Gastroesophageal sphincter (tissue), 4 donors: ENCODE measurements around the gene ANKUB1. TPM values are rescaled to one million over a fixed set of nuclear protein-coding genes. Genes with fewer than 3 reads are reported as not detected.

Experiments used
- ATAC-seq: fragments of 150-250 bp; one replicate; pipeline ENCODE4 v1.9.1; 2016; ENCODE audit warnings: mild to moderate bottlenecking, moderate library complexity
- H3K27ac ChIP-seq, 4 donors: fragments of 200-600 bp; sonication (generic) in 3 of 4; 1 replicate in 3 of 4; 2 replicates in 1 of 4; pipeline ENCODE4 v1.5.1; 2016 to 2019
- H3K27me3 ChIP-seq: fragments of 200-600 bp; sonication (generic); one replicate; pipeline ENCODE4 v1.5.1; 2019
- H3K36me3 ChIP-seq, 2 donors: fragments of 200-600 bp; sonication (generic); one replicate each; pipeline ENCODE4 v1.5.1; 2019; ENCODE audit warnings: control low read depth in 1 of 2
- H3K4me1 ChIP-seq, 3 donors: fragments of 200-600 bp; sonication (generic); 1 replicate in 2 of 3; 2 replicates in 1 of 3; pipeline ENCODE4 v1.5.1; 2016 to 2019; ENCODE audit warnings: control low read depth in 2 of 3
- H3K4me3 ChIP-seq, 2 donors: fragments of 200-600 bp; sonication (generic); one replicate each; pipeline ENCODE4 v1.5.1; 2019; ENCODE audit warnings: mild to moderate bottlenecking in 1 of 2, moderate library complexity in 1 of 2
- H3K9me3 ChIP-seq, 3 donors: fragments of 200-600 bp; sonication (generic); one replicate each; pipeline ENCODE4 v1.5.1; 2017 to 2019; ENCODE audit warnings: control low read depth in 2 of 3
- EP300 ChIP-seq: sonication (generic); formaldehyde crosslinking; IDR thresholded peaks from one replicate; pipeline ENCODE4 v1.6.1; 2017; ENCODE audit warnings: antibody characterized with exemption, mild to moderate bottlenecking
- POLR2A ChIP-seq, 2 donors: fragments of 450-650 bp; IDR thresholded peaks; one replicate each; pipeline ENCODE4 v1.6.1; 2017; ENCODE audit warnings: antibody characterized with exemption in 2 of 2, mild to moderate bottlenecking in 2 of 2, moderate library complexity in 1 of 2
- POLR2AphosphoS5 ChIP-seq: sonication (generic); formaldehyde crosslinking; IDR thresholded peaks from one replicate; pipeline ENCODE4 v1.6.1; 2017; ENCODE audit warnings: antibody characterized with exemption
- WGBS, 2 donors: methylation state at CpG; one replicate each; pipeline ENCODE4 v1.1.5; 2018; ENCODE audit warnings: low coverage in 1 of 2; 5-methylcytosine and 5-hydroxymethylcytosine counted together
- total RNA-seq, 4 donors: library from RNA; depleted of rRNA; stranded (reverse); fragments of >200 nt; gene quantifications; one replicate each; pipeline ENCODE4 v1.1.0, GENCODE V29; 2016
- TF ChIP-seq, protein P1 (sequence below), 4 experiments: fragments of 200-600 bp in 2 of 4; fragments of 450-650 bp in 2 of 4; sonication (generic) in 1 of 4; IDR thresholded peaks; one replicate each; pipeline ENCODE4 v1.5.1; 2017 to 2019; ENCODE audit warnings: antibody characterized with exemption in 4 of 4, mild to moderate bottlenecking in 2 of 4, moderate library complexity in 2 of 4

ANKUB1 gene
- total RNA-seq, 4 donors from 2014 or later: not detected

DNA sequence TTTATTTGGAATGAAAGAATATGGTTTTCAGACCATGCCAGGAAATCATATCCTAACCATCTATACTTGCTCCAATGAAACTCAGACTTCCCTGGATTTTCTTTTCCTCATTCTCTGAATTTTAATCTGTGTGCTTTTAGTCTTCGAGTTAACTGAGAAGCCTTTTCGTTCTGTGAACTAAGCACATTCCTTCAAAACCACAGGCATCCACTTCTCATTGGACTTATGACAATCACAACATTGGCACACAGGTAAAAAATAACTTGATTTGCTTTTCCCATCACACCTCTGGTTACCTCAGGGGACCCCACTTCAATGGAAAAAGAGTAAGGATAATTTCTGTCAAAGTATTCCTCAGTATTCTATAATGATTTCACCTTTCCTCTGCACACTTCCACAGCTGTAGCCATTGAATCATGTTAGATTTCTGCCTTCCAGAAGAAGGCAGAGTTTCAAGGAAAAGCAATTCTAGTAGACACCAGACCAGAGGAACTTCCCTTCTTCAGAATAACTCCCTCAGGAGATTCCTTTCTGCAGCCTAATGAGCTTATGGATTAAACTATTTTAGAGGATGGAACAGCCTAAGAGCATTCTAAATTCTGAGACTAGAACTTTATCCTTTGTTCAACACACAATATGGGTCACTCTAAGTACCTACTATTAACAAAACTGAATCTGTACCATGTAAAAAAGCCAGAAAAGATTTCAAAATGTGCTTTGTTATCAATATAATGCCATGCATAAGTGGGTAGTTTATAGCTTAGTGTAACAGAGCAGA is 56.0 kb downstream of the ANKUB1 start:
- Histone ChIP-seq H3K27me3 (no peaks in the 10 kb centered on the region), H3K4me3 (no peak overlapping the region), H3K4me1 (no peaks in the 10 kb centered on the region), H3K36me3 (peaks cover 0 to 29% of the 10 kb centered on the region in 2 donors), H3K27ac (no peak overlapping the region), H3K9me3 (no peaks in the 10 kb centered on the region)
- TF ChIP-seq EP300: no peak
- TF ChIP-seq POLR2A (IDR thresholded peaks at IDR 0.05): no peak
- TF ChIP-seq, protein P1, sequence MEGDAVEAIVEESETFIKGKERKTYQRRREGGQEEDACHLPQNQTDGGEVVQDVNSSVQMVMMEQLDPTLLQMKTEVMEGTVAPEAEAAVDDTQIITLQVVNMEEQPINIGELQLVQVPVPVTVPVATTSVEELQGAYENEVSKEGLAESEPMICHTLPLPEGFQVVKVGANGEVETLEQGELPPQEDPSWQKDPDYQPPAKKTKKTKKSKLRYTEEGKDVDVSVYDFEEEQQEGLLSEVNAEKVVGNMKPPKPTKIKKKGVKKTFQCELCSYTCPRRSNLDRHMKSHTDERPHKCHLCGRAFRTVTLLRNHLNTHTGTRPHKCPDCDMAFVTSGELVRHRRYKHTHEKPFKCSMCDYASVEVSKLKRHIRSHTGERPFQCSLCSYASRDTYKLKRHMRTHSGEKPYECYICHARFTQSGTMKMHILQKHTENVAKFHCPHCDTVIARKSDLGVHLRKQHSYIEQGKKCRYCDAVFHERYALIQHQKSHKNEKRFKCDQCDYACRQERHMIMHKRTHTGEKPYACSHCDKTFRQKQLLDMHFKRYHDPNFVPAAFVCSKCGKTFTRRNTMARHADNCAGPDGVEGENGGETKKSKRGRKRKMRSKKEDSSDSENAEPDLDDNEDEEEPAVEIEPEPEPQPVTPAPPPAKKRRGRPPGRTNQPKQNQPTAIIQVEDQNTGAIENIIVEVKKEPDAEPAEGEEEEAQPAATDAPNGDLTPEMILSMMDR (IDR thresholded peaks at IDR 0.05): no peak
- TF ChIP-seq POLR2AphosphoS5: no peak
- 50 to 74% methylated on average over 2 of the region's 2 CpGs for WGBS, 2 donors
- ATAC-seq: no peak

DNA sequence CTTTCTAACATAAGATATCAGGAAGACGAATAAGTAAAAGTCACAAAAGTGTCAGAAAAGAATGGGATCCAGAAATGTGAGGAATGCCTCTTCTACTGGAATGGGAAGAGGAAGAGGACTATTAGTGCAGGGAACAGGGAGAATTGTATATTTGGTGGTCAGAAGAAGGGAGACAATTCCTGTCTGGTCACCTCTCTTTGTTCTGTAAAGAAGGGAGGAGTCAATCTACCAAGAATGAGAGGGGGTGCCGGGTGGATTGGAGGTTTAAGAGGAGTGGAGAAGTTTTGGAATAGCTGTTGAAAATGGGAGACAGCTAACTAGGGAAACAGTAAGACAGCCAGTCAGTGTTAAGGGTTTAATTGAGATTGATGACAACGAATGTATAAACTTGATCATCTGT is 60.1 kb downstream of the ANKUB1 start:
- 85 to 90% methylated on average over 3 of the region's 3 CpGs for WGBS, 2 donors
- H3K4me3 ChIP-seq: no peak overlapping the region
- no peak overlapping the region for H3K27ac ChIP-seq
- no peaks in the 10 kb centered on the region for H3K36me3 ChIP-seq
- no peak for ATAC-seq
- H3K4me1 ChIP-seq: no peaks in the 10 kb centered on the region
- H3K9me3 ChIP-seq: no peaks in the 10 kb centered on the region
- no peaks in the 10 kb centered on the region for H3K27me3 ChIP-seq
- no peak for TF ChIP-seq POLR2A (IDR thresholded peaks at IDR 0.05)
- TF ChIP-seq, protein P1 (IDR thresholded peaks at IDR 0.05): no peak
- TF ChIP-seq POLR2AphosphoS5: no peak
- TF ChIP-seq EP300: no peak

DNA sequence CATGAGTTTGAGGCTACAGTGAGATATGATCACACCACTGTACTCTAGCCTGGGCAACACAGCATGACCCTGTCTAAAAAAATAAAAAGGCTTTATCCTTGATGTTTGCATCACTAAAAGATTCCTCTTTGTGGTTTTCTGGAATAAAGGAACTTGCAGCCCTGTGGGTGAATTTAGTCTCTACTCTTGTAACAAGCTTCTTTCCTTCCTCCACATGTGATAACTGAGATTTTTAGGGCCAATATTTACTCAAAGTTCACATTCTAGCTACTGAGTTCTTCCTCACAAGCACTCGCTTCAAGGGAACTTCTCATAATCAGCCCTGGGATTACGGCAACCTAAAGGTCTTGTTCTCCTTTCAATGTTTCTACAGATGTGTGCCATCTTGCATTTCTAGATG is 64.7 kb downstream of the ANKUB1 start:
- 66 to 88% methylated on average over 2 of the region's 2 CpGs for WGBS, 2 donors
- H3K9me3 ChIP-seq: no peaks in the 10 kb centered on the region
- H3K27ac ChIP-seq: no peak overlapping the region
- TF ChIP-seq, protein P1 (IDR thresholded peaks at IDR 0.05): no peak
- TF ChIP-seq POLR2AphosphoS5: no peak
- no peak for TF ChIP-seq POLR2A (IDR thresholded peaks at IDR 0.05)
- no peak for TF ChIP-seq EP300
- no peak for ATAC-seq
- H3K27me3 ChIP-seq: no peaks in the 10 kb centered on the region
- peaks cover 0 to 3% of the 10 kb centered on the region in 2 donors for H3K36me3 ChIP-seq
- no peak overlapping the region for H3K4me3 ChIP-seq
- no peaks in the 10 kb centered on the region for H3K4me1 ChIP-seq

DNA sequence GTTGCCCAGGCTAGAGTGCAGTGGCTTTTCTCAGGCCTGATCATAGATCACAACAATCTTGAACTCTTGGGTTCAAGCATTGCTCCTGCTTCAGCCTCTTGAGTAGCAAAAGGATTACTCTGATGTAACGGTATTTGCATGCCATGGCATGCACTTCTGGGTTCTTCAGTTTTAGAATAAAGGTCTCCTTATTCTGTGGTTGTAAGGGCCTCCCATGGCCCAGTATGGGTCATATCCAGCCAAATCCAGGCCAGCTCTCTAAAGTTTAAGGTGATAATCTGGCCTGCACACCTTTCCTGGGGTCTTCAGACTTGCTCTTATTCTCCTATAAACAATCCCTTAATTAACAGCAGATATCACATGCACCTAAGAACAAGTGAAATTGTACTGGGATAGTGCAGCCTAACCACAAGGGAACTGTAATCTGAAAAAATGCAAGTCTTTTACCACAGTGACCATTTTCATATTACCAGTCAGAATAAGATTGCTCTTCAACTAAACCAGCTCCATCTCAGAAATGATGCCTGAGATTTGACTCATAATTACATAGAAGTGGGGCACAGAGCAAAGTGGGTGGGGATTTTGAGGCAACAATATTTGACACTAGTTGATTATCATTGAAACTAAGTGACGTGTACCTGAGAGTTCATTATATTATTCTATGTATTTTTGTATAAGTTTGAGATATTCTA is 65.5 kb downstream of the ANKUB1 start:
- 85 to 93% methylated on average over 2 of the region's 2 CpGs for WGBS, 2 donors
- Histone ChIP-seq H3K27me3 (no peaks in the 10 kb centered on the region), H3K36me3 (peaks cover 0 to 3% of the 10 kb centered on the region in 2 donors), H3K27ac (no peak overlapping the region), H3K4me1 (no peaks in the 10 kb centered on the region), H3K9me3 (no peaks in the 10 kb centered on the region), H3K4me3 (no peak overlapping the region)
- ATAC-seq: no peak
- TF ChIP-seq, protein P1 (IDR thresholded peaks at IDR 0.05): no peak
- no peak for TF ChIP-seq POLR2A (IDR thresholded peaks at IDR 0.05)

DNA sequence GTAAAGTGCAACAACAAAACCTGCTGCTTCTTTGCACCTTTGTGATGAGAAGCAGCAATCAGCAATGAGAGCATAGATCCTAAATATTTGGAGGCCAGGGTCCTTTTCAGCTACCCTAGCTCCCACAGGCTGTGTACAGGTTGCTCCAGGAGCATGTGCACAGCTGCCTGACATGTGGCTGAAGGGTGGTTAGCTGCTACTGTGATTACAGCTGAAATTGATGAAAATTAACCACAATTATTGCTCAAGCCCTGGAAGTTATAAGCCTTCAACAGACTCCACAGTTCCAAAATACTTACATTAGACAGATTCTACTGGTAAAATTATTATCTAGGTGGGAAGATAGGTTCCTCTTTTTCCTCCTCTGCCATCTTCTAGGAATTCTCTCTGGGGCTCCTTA is 68.6 kb downstream of the ANKUB1 start:
- TF ChIP-seq, protein P1 (IDR thresholded peaks at IDR 0.05): no peak
- TF ChIP-seq POLR2AphosphoS5: no peak
- TF ChIP-seq EP300: no peak
- no peak for TF ChIP-seq POLR2A (IDR thresholded peaks at IDR 0.05)
- Histone ChIP-seq H3K36me3 (peaks cover 0 to 3% of the 10 kb centered on the region in 2 donors), H3K27ac (no peak overlapping the region), H3K4me1 (no peaks in the 10 kb centered on the region), H3K9me3 (peaks cover 0 to 5% (median 0%) of the 10 kb centered on the region in 3 donors), H3K4me3 (no peak overlapping the region), H3K27me3 (no peaks in the 10 kb centered on the region)
- no peak for ATAC-seq
